ENCODE results near the gene HSPB6.
"Not testable (repeated sequence)": the region's sequence is repeated elsewhere in the genome, so short reads cannot be mapped to it uniquely, and the experiment has no call there.

The HSPB6 gene

GRCh38 chr19:35756377-35757230 is at the start of gene HSPB6:
HSPB6 (minus strand) TSS chr19:35757029; CDS start chr19:35757008, 21 bp downstream.
- no peak for FAIRE-seq
- DNase-seq (ENCODE audit: low spot score), result no peak

DNA sequence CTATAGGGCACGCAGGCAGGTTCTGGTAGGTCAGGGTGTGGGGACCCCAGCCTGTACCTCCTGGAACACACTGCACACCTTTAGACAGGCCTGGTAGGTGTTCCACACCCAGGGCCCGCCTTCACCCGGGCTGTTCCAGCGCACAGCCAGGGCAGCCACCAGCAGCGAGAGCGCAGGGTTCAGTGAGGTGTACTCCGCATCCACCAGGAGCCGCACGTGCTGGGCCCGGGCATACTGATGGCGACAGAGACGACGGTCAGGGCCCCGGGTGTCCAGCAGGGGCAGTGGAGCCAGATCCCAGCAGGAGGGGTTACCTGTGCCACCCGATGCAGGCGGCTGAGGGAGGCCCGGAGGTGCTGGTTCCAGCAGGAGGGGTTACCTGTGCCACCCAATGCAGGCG is 49.8 kb upstream of the HSPB6 start:
- DNase-seq (ENCODE audit: low spot score) (no peak), FAIRE-seq (no peak)

GRCh38 chr19:35805526-35806102 is 48.8 kb upstream of the HSPB6 start:
- FAIRE-seq (no peak), DNase-seq (ENCODE audit: low spot score) (no peak)

DNA sequence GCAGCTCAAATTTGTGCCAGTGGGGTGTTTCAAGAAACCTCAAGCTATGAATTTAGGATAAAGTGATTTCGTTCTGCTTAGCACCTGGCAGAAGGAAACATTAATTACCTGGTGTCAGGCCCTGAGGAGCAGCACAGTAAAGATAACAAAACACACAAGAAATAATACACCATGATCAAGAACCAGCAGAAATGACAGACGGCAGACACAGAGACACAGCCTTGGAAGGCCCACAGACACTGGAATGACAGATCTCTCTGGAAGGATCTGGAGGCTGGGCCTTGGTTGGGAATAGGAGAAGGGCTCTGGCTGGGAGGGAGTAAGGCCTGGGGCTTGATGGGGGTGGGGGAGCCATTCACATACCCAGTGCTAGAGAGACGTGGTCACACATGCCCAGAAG is 45.0 kb upstream of the HSPB6 start:
- FAIRE-seq (no peak), DNase-seq (ENCODE audit: low spot score) (no peak)

- no peak for DNase-seq (ENCODE audit: low spot score)
- no peak for FAIRE-seq
These were observed 40.8 kb upstream of the HSPB6 start for GRCh38 chr19:35797663-35798062.

DNA sequence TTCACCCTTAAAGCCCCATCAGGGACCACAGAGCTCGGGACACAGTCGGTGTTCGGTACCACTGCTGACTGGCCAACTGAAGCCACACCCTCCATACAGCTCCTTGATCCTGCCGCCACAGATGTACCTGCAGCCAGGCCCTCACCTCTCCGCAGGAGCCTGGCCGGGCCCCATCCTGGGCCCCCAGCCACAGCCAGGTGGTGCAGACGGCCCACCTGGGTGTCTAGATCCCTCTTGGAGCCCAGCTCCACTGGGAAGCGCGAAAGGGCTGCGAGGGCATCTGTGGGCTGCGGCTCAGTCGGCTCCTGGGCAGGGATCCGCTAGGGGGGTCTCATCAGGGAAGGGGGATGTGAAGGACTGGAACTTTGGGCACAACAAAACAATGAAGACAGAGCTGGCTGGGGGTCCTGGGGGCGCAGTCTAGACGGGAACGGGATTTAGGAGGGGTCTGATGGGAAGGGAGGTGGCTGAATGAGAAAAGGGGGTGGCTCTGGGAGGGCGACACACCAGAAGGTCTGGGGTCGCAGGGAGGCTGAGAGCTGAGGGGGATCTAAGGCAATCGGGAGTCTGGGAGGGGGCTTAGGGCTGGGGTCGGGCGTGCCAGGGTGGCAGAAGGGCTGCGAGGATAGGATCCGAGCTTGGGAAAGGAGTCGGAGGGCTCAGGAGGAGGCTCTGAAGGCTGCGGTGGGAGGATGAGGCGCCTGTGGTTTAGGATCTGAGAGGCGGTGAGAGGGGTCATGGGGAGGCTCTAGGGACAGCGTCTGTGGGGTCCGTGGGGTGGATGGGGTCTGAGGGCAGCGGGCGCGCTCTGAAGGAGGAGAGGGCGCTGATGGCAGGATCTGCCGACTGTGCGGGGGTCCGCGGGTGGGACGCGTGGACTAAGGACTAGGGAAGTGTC is 40.1 kb upstream of the HSPB6 start:
- DNase-seq (ENCODE audit: low spot score), result no peak
- no peak for FAIRE-seq

GRCh38 chr19:35795564-35795963 is 38.7 kb upstream of the HSPB6 start:
- DNase-seq (ENCODE audit: low spot score); FAIRE-seq: not testable (repeated sequence)

DNA sequence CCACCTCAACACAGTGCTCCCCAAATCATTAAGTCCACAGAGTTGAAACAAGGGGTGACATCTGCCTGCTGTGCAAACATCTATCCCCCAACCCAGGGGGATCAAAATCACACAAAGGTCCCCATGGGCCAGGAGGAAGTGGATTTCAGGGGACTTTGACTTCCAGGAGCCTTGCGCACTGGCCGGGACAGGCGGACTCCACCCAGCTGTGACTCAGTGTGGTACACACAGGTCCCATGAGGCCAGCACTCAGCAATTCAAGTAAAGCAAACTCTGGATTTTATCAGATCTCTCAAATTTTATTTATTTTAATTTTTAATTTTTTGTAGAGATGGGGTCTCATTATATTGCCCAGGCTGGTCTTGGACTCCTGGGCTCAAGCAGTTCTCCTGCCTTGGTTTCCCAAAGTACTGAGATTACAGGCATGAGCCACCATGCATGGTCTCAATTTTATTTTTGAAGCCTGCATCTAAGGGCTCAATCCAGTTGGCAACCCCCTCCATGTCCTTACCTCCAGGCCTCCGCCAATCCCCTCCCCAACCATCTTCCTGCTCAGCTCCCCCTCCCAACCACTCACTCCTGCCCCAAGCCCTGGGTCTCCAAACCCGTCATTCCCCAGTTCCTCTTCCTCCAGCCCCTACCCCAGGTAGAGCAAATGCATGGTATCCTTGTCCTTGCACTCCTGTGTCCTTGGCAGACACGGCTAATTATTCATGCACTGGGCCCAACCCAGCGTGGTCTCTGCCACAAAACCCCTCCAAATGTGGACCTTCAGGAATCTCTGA is 36.7 kb upstream of the HSPB6 start:
- no peak for DNase-seq (ENCODE audit: low spot score)
- no peak for FAIRE-seq

- FAIRE-seq (no peak), DNase-seq (ENCODE audit: low spot score) (no peak)
These were observed 36.1 kb upstream of the HSPB6 start for GRCh38 chr19:35792888-35793287.

GRCh38 chr19:35792312-35792711 is 35.5 kb upstream of the HSPB6 start:
- no peak for DNase-seq (ENCODE audit: low spot score)
- FAIRE-seq, result no peak

DNA sequence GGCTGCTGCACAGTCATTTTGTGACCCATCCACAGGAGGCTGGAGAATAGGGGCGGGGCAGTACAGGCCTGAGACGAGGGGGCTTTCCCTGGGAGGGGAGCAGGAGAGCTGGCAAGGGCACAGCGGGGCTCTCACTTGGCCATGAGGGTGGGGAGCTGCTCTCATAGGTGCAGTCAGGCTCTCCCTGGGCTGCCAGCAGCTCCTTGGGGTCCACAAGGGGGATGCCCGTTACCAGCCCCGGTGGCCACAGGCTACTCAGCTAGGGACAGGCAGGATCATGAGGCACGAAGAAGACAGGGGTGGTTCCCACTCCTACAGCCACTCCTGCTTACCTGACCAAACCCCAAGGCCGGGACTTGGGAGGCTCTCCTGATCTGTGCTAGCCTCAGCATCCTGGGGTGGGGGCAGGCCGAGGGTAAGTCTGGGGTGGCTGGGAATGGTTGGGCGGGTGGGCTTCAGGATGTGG is 35.0 kb upstream of the HSPB6 start:
- DNase-seq (ENCODE audit: low spot score) (no peak), FAIRE-seq (no peak)

GRCh38 chr19:35790981-35791813 is 34.4 kb upstream of the HSPB6 start:
- FAIRE-seq (no peak), DNase-seq (ENCODE audit: low spot score) (no peak)

DNA sequence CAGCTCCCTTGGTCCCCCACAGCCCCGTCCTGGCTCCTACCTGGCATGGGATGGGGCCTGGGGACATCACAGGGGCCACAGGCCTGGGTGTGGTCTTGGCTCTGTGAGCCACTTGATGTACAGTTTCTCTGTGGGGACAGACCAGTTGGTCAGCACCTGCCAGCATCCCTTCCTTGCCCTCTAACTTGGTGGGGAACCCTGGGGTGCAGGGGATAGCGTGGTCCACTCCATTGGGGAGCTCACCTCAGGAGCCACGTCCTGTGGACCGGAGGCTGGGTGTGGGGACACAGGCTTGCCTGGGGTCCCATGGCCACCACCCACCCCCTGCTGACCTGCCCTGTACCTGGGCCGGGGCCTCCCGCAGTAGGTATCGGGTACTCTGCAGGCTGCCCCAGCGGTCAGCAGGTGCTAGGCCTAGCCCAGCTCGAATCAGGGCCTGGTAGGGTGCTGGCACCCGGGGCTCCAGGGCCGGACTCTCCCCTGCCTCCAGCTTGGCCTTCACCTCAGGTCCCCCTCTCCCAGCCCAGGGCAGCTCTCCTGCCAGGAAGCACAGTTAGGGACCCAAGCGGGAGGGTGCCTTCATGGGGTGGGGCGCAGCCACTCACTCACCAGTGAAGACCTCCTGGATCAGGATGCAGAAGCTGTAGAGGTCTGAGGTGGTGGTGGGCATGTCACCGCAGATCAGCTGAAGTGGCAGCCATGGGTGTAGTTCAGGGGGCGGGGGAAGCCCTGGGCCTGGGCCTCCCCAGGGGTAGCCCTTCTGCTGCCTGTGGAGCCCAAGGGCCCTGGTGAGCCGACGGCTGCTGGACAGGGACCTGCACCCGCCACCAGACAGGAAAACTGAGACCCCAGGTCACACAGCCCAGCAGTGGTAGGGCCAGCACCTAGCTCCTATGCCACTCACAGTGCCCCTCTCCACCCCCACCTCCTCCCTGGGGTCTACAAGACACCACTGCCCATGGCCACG is 33.4 kb upstream of the HSPB6 start:
- no peak for FAIRE-seq
- no peak for DNase-seq (ENCODE audit: low spot score)

DNA sequence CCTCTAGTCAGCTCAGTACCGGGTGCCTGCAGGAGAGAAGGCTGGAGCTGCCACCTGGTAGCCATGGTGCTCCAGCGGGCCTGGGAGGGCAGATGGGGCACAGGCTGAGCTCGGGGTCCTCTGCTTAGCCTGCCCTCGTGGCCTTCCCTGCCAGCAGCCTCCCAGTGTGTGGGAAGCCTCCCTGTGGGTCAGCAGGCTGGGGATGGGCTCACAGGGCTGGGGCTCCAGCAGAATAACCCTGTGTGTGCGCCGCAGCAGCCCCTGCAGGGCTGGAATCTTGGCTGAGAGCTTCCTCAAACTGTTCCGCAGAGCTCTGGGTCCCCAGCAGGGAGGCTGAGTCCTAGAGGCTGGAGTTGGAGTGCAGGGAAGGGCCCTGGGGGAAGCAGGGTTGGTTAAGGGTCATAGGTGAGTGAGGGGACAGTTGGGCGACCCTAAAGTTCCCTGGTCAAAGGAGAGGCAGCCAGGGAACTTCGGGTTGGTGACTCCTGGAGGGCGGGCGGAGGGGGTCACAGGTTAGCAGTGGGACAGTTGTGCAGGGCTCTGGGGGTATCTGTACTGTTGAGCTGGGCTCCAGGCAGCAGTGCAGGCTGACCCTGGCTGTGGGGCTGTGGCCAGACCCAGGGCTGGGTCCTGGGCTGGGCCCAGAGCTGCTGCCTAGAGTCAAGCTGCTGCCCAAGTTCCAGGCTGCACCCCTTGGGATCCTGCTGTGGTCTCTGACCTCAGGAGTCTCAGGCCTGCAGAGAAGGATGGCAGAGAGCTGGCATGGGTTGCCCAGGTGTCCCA is 32.6 kb upstream of the HSPB6 start:
- no peak for DNase-seq (ENCODE audit: low spot score)
- no peak for FAIRE-seq

DNA sequence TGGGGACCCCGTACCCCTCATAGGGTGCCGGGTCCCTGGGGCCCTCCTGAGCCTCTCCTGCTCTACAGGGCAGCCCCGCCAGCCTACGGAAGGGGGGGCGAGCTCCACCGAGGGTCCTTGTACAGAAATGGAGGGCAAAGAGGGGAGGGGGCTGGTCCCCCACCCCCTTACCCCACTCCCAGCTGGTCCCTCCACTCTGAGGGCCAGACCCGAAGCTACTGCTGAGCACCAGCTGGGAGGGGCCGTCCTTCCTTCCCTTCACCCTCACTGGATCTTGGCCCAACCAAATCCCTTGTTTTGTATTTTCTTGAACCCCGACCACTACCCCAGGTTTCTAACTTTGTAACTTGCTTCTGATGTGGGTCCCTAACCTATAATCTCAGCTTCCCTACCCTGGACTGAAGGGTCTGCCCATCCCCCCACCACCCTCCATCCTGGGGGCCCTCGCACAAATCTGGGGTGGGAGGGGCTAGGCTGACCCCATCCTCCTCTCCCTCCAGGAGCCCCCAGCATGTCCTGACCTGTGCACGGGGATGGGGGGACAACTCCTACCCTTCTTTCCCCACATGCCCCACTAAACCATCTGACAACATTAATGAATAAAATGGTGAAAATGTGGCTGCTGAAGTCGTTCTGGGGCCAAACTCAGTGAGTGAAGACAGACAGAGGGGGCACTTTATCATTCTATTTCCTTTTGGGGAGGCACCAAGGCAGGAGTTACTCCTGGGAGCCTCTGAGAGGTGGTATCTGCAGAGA is 31.6 kb upstream of the HSPB6 start:
- FAIRE-seq, result no peak
- DNase-seq (ENCODE audit: low spot score), result no peak

GRCh38 chr19:35787227-35787799 is 30.5 kb upstream of the HSPB6 start:
- DNase-seq (ENCODE audit: low spot score) (no peak), FAIRE-seq (no peak)

Data from urothelium cell line (cell line).